Central memory CD8-positive, alpha-beta T cell (primary cell): ENCODE results near the gene CARMIL1.

Source experiments
- ATAC-seq: fragments of 150-1000 bp; cut with Tn5 transposase; replicated peaks from 2 replicates; pipeline ENCODE4 v1.10.0; 2022; ENCODE audit warnings: mild to moderate bottlenecking, moderate FRiP score, moderate number of reproducible peaks; ENCODE audit not compliant: poor library complexity, severe bottlenecking; ENCODE audit errors: extremely low read depth
- DNase-seq, 2 donors: peaks; one replicate each; pipeline ENCODE4 v3.0.0; 2021; ENCODE audit warnings: low spot score in 2 of 2
- H3K27ac Mint-ChIP-seq: one replicate; pipeline ENCODE4 v1.8.0; 2022; ENCODE audit warnings: low read depth, mild to moderate bottlenecking, moderate library complexity, mixed read lengths
- H3K27me3 Mint-ChIP-seq: one replicate; pipeline ENCODE4 v1.8.0; 2022; ENCODE audit warnings: mixed read lengths
- H3K36me3 Mint-ChIP-seq: one replicate; pipeline ENCODE4 v1.8.0; 2022; ENCODE audit warnings: mild to moderate bottlenecking, moderate library complexity, mixed read lengths; ENCODE audit not compliant: insufficient read depth
- H3K4me1 Mint-ChIP-seq: one replicate; pipeline ENCODE4 v1.8.0; 2022; ENCODE audit warnings: mixed read lengths
- H3K4me3 Mint-ChIP-seq: one replicate; pipeline ENCODE4 v1.8.0; 2022; ENCODE audit warnings: mild to moderate bottlenecking, moderate library complexity, mixed read lengths
- H3K9me3 Mint-ChIP-seq: one replicate; pipeline ENCODE4 v1.8.0; 2022; ENCODE audit warnings: mixed read lengths

Gene CARMIL1

DNA sequence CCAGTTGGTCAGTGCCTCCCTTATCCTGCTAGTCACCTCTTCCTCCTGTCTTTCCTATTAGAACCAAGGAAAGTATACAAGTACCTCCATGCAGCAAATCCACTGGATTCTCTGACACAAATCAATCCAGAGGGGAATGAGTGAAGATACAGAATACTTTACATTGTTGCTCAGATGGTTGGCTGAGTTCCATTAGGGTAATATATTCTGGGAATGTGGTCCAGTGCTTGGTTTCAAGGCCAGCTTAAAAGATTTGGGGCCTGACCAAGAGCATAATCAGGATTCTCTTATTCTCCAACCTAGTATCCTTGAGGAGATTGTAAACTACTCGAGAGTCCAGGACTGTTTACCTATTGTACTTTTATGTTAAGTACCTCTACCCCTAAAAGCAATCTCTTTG lies 23.0 kb downstream of the CARMIL1 start:
- H3K4me3 Mint-ChIP-seq: no peak overlapping the region
- no peaks in the 10 kb centered on the region for H3K27me3 Mint-ChIP-seq
- no peak for DNase-seq
- H3K9me3 Mint-ChIP-seq: no peaks in the 10 kb centered on the region
- ATAC-seq: no peak
- no peak overlapping the region for H3K27ac Mint-ChIP-seq
- peaks cover 2% of the 10 kb centered on the region for H3K36me3 Mint-ChIP-seq
- H3K4me1 Mint-ChIP-seq: no peaks in the 10 kb centered on the region

DNA sequence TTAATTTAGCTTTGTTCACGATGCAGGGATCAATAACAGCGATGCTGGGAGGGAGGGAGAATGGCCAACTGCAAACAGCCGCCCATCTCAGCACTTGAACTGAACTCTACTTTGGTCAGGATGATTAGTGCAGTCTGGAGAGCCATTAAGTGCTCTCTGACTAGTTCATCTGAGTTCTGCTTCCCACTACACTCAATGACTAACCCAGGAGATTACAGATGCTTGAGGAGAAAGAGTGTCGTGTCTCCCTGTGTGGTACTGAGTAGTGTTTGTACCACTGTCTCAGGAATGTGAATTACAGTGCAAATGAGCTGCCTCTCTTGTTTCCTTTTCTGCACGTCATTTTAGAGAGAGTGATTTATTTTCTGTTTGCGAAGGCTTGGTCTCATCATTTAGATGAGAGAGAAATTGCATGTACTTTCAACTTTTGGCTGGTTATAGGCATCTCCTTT lies 23.5 kb downstream of the CARMIL1 start:
- Mint-ChIP-seq H3K4me3 (no peak overlapping the region), H3K36me3 (peaks cover 2% of the 10 kb centered on the region), H3K4me1 (no peaks in the 10 kb centered on the region), H3K27me3 (no peaks in the 10 kb centered on the region), H3K9me3 (no peaks in the 10 kb centered on the region), H3K27ac (no peak overlapping the region)
- DNase-seq (no peak), ATAC-seq (no peak)

DNA sequence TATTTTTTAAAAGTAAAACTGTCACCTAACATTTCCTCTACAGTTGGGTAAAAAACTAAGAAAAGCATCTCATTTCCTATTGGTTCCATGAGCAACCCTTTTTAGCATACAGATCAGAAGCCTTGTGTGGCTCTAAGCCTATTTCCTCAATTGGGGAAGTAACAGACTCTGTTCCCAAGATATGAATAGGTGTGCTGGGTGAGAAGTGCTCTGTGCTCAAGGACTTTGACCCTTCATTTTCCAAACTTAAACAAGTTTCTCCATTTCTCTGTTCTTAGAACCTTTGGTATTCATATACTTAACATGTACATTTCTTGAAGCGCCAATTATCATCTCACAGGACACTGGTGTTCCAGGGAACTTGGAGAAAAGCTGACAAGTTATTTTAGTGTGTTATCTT lies 24.1 kb downstream of the CARMIL1 start:
- Mint-ChIP-seq H3K36me3 (peaks cover 2% of the 10 kb centered on the region), H3K27ac (no peak overlapping the region), H3K27me3 (no peaks in the 10 kb centered on the region), H3K9me3 (no peaks in the 10 kb centered on the region), H3K4me3 (no peak overlapping the region), H3K4me1 (no peaks in the 10 kb centered on the region)
- no peak for ATAC-seq
- no peak for DNase-seq

DNA sequence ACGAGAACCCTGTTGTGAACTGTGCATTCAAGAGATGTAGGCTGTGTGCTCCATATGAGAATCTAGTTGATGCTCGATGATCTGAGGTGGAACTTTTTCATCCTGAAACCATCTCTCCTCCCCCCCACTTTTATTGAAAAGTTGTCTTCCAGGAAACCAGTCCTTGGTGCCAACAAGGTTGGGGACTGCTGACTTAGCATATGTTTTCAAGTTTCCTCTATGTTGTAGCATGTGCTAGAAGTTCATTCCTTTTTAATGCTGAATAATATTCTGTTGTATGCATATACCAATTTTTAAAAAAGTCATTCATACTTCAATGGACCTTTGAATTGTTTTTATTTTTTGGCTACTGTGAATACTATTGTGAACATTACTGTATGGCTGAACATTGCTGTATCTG lies 27.2 kb downstream of the CARMIL1 start:
- H3K4me3 Mint-ChIP-seq: no peak overlapping the region
- DNase-seq: no peak
- H3K36me3 Mint-ChIP-seq: peaks cover 2% of the 10 kb centered on the region
- no peak for ATAC-seq
- H3K27ac Mint-ChIP-seq: no peak overlapping the region
- H3K27me3 Mint-ChIP-seq: no peaks in the 10 kb centered on the region
- no peaks in the 10 kb centered on the region for H3K4me1 Mint-ChIP-seq
- H3K9me3 Mint-ChIP-seq: no peaks in the 10 kb centered on the region

DNA sequence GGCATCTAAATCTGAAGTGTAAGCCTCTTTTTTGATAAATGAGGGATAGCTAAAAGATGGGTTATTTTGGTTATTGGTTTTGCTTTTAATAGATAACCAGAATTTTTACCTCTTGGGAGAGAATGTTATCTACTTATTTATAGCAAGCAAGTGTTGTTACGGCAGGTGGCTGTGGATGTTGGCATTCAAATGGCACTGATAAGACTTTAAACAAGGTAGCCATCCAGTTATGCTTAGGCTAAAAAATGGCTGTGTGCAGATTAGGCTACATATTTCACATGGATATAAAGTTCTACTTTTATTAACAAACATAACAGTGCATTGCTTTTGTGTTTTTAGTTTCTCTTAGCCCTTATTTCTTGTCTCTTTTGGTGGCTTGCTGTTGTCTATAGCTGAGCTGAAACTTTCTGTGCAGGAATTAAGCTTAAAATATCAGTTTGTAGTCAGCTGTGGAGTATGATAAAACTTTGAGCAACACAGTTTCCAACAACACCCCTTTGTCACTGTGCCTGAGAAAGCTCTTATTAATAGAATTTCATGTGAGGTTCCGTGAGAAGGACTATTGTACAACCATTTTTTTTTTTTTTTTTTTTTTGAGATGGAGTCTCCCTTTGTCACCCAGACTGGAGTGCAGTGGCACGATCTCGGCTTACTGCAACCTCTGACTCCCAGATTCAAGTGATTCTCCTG lies 28.8 kb downstream of the CARMIL1 start:
- Mint-ChIP-seq H3K27ac (no peak overlapping the region), H3K27me3 (no peaks in the 10 kb centered on the region), H3K36me3 (peaks cover 2% of the 10 kb centered on the region), H3K4me1 (no peaks in the 10 kb centered on the region), H3K4me3 (no peak overlapping the region), H3K9me3 (no peaks in the 10 kb centered on the region)
- no peak for DNase-seq
- no peak for ATAC-seq

DNA sequence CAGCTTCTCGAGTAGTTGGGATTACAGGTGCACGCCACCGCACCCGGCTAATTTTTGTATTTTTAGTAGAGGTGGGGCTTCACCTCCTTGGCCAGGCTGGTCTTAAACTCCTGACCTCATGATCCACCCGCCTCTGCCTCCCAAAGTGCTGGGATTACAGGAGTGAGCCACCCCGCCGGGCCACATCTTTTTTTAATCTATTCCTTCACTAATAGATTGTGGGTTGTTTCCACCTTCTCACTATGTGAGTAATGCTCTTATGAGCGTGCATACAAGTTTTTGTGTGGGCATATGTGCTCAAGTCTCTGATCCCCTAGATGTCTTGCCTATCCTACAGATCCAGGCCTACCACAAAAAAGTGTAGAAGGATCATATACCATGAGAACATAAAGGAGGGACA lies 30.7 kb downstream of the CARMIL1 start:
- H3K27ac Mint-ChIP-seq: no peak overlapping the region
- H3K4me3 Mint-ChIP-seq: no peak overlapping the region
- no peaks in the 10 kb centered on the region for H3K27me3 Mint-ChIP-seq
- H3K36me3 Mint-ChIP-seq: peaks cover 2% of the 10 kb centered on the region
- ATAC-seq (no peak), DNase-seq (no peak)
- no peaks in the 10 kb centered on the region for H3K9me3 Mint-ChIP-seq
- H3K4me1 Mint-ChIP-seq: peaks cover 8% of the 10 kb centered on the region

DNA sequence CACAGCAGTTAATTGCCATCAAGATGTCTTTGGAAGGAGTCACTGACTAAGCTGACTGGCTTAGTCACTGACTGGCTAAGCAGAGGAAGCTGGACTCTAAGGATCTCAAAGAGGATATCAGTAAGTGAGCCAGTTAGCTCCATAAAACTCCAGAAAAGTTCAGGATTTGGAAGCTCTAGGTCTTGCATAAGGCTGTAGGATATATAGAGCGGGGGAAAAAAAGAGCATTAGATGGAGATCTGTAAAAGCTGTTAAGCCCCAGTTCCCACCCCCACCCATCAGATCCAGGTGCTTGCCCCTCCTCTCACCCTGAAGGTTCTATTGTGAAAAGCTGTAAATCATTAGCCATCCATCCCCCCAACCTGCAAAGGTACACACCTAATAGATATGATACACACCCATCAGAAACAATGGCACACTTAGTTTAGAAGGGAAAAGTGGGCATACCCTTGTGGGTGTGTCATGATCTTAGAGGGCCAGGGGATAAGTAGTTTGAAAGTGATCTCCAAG lies 32.2 kb downstream of the CARMIL1 start:
- H3K4me3 Mint-ChIP-seq: no peak overlapping the region
- no peak overlapping the region for H3K27ac Mint-ChIP-seq
- no peaks in the 10 kb centered on the region for H3K9me3 Mint-ChIP-seq
- peaks cover 8% of the 10 kb centered on the region for H3K4me1 Mint-ChIP-seq
- DNase-seq: no peak
- H3K36me3 Mint-ChIP-seq: peaks cover 2% of the 10 kb centered on the region
- no peaks in the 10 kb centered on the region for H3K27me3 Mint-ChIP-seq
- ATAC-seq: no peak

DNA sequence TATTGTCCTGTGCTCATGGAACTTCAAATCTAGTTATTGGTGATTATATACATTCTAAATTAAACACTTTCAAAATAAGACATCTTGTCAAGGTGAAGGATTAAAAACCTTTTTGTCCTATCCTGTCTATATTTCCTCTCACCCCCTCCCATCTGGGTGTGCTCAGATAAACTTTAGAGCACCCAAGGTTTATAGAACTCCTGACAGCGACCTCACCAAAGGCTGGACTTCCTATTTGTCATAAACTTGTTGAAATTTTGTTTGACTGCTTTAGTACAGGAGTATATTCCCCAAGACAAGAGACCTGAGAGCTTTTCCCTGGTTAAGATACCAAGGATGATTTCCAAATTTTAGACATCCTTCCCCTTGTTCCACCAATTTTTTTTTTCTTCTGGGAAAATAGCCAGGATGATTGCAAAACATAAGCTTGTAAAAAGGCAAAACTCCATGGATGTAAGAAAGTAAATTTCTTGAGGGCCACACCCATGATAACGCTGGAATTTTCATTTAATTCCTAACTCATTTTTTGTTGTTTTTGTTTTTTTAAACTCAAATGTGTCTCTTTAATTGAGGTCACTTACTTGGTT lies 33.0 kb downstream of the CARMIL1 start:
- Mint-ChIP-seq H3K27ac (no peak overlapping the region), H3K27me3 (no peaks in the 10 kb centered on the region), H3K4me3 (no peak overlapping the region), H3K9me3 (no peaks in the 10 kb centered on the region), H3K4me1 (peaks cover 8% of the 10 kb centered on the region), H3K36me3 (peaks cover 2% of the 10 kb centered on the region)
- no peak for DNase-seq
- no peak for ATAC-seq

DNA sequence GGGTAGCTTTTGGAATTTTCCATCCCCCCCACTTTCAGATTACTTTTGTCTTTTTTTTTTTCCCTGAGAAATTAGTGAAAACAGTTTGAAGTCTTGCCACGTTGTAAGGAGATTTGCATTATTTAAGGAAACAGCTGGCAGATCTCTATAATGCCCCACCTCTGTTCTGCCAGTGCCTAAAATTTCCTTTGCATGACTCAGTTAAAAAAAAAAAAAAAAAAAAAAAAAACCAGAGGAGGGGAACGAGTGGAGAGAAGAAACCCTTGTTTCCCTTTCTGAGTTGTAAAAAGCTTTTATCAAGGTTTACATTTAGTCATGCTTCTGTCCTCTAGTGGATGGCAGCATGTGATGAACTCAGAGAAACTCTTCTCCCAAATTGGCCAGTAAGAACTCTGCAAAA lies 33.5 kb downstream of the CARMIL1 start:
- Mint-ChIP-seq H3K27me3 (no peaks in the 10 kb centered on the region), H3K4me3 (no peak overlapping the region), H3K27ac (no peak overlapping the region), H3K36me3 (peaks cover 2% of the 10 kb centered on the region), H3K4me1 (peaks cover 8% of the 10 kb centered on the region), H3K9me3 (no peaks in the 10 kb centered on the region)
- no peak for ATAC-seq
- DNase-seq: no peak

DNA sequence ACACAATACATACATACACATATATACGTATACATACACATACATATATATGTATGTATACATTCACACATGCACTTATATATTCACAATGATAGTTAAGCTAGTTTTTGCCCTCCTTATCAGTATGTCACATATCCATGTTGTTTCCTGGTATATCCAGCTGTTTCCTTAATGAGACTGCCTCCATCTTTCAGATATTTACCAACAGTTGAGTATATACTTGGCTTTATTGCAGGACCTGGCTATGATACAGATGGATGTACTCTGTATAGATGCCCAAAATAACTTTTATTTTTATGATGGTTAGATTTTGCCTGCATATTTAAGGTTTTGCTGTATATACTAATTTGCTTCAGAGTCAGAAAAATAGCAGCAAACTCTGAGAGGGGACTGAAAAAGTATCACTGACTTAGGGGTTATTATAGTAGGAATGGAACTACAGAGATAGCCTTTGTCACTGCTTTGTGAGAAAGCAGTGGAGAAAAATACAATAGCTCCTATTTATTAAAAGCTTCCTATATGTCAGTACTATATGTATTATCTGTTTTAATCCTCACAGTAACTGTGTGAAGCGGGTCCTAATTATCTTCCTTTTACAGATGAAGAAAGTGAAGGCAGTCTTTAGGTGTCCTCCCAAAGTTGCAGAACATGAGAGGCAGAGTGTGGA lies 35.5 kb downstream of the CARMIL1 start:
- ATAC-seq (no peak), DNase-seq (no peak)
- Mint-ChIP-seq H3K4me1 (peaks cover 14% of the 10 kb centered on the region), H3K27me3 (no peaks in the 10 kb centered on the region), H3K27ac (no peak overlapping the region), H3K36me3 (peaks cover 2% of the 10 kb centered on the region), H3K9me3 (no peaks in the 10 kb centered on the region), H3K4me3 (no peak overlapping the region)

DNA sequence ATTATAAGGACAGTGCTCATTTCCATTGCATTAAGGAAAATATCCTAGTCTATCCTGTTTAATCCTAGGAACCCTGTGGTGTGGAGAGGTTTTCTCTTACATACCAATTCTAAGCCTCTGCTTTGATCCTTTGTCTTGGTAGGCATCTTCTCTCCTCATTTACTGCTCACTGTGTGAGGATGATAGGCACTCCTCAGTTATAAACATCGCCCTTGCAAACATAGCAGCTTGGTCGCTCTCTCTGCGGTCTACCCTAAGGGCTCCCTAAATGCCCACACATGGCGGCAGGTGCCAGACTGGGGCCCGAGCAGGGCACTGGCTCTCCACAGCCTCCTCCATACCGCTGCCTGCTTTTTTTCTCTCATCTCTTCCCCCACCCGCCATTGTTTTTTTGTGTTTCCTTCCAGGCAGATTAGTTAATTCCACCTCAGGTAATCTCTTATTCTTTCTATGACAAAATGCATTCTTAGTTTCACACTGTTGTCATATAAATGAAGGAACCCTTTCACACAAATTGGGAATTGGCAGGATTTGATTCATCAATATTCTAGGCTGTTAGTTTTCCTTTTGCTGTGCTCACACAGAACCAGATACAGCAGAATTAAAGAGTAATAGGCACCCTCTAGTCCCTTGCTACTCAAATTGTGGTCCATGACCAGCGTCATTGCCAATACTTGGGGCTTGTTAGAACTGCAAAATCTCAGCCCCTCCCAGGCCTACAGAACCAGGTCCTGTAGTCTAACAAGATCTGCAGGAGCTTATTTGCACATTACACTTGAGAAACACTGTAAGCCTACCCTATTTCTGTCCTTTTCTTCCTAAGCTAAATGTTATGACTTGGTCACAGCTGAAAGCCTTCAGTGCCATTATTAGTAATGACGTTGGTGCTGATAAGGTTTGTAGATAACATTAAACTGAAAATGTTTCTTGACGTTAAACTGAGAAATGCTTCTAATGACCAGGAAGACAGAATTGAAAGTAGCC lies 36.3 kb downstream of the CARMIL1 start:
- H3K27ac Mint-ChIP-seq: no peak overlapping the region
- no peak for ATAC-seq
- H3K27me3 Mint-ChIP-seq: no peaks in the 10 kb centered on the region

DNA sequence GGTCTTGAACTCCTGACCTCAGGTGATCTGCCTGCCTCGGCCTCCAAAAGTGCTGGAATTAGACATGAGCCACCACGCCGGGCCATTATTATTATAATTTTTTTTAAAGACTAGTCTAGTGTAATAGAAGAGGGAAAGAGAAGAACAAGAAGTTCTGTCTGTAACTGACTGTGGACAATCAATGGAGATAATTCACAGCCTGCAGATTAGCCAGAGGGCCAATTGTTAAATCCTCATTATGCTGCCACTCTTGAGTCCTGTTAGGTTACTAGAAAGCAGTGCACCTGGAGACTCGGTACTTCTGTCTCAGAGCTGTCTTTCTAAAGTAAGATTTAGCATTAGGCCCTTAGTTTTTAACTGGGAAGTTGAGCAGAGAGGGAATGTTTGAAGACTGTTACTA lies 37.5 kb downstream of the CARMIL1 start:
- Mint-ChIP-seq H3K9me3 (no peaks in the 10 kb centered on the region), H3K4me1 (peaks cover 18% of the 10 kb centered on the region), H3K27ac (no peak overlapping the region), H3K27me3 (no peaks in the 10 kb centered on the region), H3K4me3 (no peak overlapping the region), H3K36me3 (peaks cover 2% of the 10 kb centered on the region)
- ATAC-seq (no peak), DNase-seq (no peak)

More for the DNA sequence above, 36.3 kb downstream of the CARMIL1 start:
- peaks cover 18% of the 10 kb centered on the region for H3K4me1 Mint-ChIP-seq
- H3K9me3 Mint-ChIP-seq: no peaks in the 10 kb centered on the region
- no peak overlapping the region for H3K4me3 Mint-ChIP-seq
- H3K36me3 Mint-ChIP-seq: peaks cover 2% of the 10 kb centered on the region
- no peak for DNase-seq
